ENCODE data around the gene DLG1.

- TF ChIP-seq CTCF (conservative IDR thresholded peaks at IDR 0.05; ENCODE audit: low read depth, low read length) (no peak), EZH2 (IDR thresholded peaks at IDR 0.05; ENCODE audit: borderline replicate concordance, low read depth, low read length, poor library complexity, severe bottlenecking) (no peak)
These were observed 281.4 kb downstream of the DLG1 start for GRCh38 chr3:197017003-197017402.
